Neural crest cell (in vitro differentiated cells): Measurements from ENCODE around the gene ZMYND15. TPM values are rescaled to one million over a fixed set of nuclear protein-coding genes. Genes with fewer than 3 reads are reported as not detected.

Experiments used
- DNase-seq: peaks from one replicate; pipeline ENCODE4 v3.0.0; 2021; ENCODE audit warnings: low read depth, mixed read lengths, low spot score
- H3K27ac Mint-ChIP-seq: one replicate; pipeline ENCODE4 v1.8.0; 2021; ENCODE audit warnings: mild to moderate bottlenecking, mixed read lengths; ENCODE audit not compliant: unreplicated experiment
- H3K27me3 Mint-ChIP-seq: 2 replicates; pipeline ENCODE4 v1.8.0; 2021; ENCODE audit warnings: low read depth, mild to moderate bottlenecking, mixed read lengths
- H3K36me3 Mint-ChIP-seq: 2 replicates; pipeline ENCODE4 v1.8.0; 2021; ENCODE audit warnings: low read depth, mild to moderate bottlenecking, mixed read lengths
- H3K4me1 Mint-ChIP-seq: 2 replicates; pipeline ENCODE4 v1.8.0; 2021; ENCODE audit warnings: mixed read lengths
- H3K4me3 Mint-ChIP-seq: one replicate; pipeline ENCODE4 v1.8.0; 2021; ENCODE audit warnings: mild to moderate bottlenecking, mixed read lengths
- H3K9me3 Mint-ChIP-seq: 2 replicates; pipeline ENCODE4 v1.8.0; 2021; ENCODE audit warnings: mixed read lengths
- total RNA-seq: library from RNA; stranded (reverse); gene quantifications from 2 replicates; pipeline ENCODE4 v1.2.1, GENCODE V29; 2021
- TF ChIP-seq, protein P1 (sequence below): fragments of 200-600 bp; sonication (generic); conservative IDR thresholded peaks from 2 replicates; pipeline ENCODE4 v1.5.0; 2021; ENCODE audit warnings: antibody characterized with exemption, mild to moderate bottlenecking

ZMYND15 gene
- total RNA-seq, 1 donor from 2014 or later = not detected

DNA sequence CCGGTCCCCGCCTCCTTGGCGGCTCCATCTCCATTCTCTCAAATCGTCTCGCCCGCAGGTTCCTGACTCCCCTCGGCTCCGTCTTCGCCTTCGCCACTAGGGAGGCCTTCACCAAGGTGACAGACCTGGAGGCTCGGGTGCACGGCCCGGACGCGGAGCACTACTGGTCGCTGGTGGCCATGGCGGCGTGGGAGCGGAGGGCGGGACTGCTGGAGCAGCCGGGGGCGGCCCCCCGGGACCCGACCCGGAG, 50.0 kb downstream of the ZMYND15 start:
- Mint-ChIP-seq H3K9me3 (no peaks in the 10 kb centered on the region), H3K4me1 (peaks cover 17% of the 10 kb centered on the region), H3K4me3 (peak overlapping the region; percentile 85), H3K27ac (no peak overlapping the region), H3K27me3 (peaks cover 39% of the 10 kb centered on the region), H3K36me3 (no peaks in the 10 kb centered on the region)
- DNase-seq = no peak
- TF ChIP-seq, protein P1, sequence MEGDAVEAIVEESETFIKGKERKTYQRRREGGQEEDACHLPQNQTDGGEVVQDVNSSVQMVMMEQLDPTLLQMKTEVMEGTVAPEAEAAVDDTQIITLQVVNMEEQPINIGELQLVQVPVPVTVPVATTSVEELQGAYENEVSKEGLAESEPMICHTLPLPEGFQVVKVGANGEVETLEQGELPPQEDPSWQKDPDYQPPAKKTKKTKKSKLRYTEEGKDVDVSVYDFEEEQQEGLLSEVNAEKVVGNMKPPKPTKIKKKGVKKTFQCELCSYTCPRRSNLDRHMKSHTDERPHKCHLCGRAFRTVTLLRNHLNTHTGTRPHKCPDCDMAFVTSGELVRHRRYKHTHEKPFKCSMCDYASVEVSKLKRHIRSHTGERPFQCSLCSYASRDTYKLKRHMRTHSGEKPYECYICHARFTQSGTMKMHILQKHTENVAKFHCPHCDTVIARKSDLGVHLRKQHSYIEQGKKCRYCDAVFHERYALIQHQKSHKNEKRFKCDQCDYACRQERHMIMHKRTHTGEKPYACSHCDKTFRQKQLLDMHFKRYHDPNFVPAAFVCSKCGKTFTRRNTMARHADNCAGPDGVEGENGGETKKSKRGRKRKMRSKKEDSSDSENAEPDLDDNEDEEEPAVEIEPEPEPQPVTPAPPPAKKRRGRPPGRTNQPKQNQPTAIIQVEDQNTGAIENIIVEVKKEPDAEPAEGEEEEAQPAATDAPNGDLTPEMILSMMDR = no peak

DNA sequence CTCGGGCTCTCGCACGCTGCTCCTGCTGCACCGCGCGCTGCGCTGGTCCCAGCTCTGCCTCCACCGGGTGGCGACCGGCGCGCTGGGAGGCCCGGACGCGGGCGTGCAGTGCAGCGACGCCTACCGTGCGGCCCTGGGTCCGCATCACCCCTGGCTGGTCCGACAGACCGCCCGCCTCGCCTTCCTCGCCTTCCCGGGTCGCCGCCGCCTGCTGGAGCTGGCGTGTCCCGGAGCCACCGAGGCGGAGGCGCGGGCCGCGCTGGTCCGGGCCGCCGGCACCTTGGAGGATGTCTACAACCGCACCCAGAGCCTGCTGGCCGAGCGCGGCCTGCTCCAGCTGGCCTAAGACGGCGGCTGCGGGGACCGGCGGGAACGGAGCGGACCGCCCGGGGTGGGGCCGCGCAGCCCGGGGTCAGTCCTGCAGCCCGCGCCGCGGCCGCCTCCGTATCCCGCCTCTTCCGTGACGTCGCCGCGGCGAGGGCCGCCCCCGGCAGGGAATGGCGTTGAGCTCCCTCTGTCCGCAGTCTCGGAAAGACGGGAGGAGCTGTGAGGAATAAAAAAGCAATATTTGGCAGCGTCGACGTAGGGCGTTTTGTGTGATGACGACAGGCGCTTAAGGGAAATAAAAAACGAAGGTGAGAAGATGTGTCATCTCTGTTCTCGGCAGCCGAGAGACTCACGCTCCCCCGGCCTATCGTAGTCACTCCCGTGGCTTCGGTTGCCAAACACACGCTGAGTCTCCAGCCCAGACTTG, 50.5 kb downstream of the ZMYND15 start:
- peak; percentile 81 for DNase-seq
- Mint-ChIP-seq H3K27ac (peak overlapping the region; percentile 76), H3K36me3 (no peaks in the 10 kb centered on the region), H3K4me1 (peaks cover 17% of the 10 kb centered on the region), H3K9me3 (no peaks in the 10 kb centered on the region), H3K4me3 (peak overlapping the region; percentile 74), H3K27me3 (peaks cover 39% of the 10 kb centered on the region)
- TF ChIP-seq, protein P1 = peak; percentile 79

GRCh38 chr17:4790705-4791088, 51.1 kb downstream of the ZMYND15 start:
- TF ChIP-seq, protein P1 = no peak
- Mint-ChIP-seq H3K4me3 (peak overlapping the region; percentile 74), H3K9me3 (no peaks in the 10 kb centered on the region), H3K27ac (no peak overlapping the region), H3K36me3 (no peaks in the 10 kb centered on the region), H3K27me3 (peaks cover 39% of the 10 kb centered on the region), H3K4me1 (peaks cover 18% of the 10 kb centered on the region)
- DNase-seq = no peak

GRCh38 chr17:4795168-4795567, 55.5 kb downstream of the ZMYND15 start:
- TF ChIP-seq, protein P1 = no peak
- H3K9me3 Mint-ChIP-seq = no peaks in the 10 kb centered on the region
- no peak overlapping the region for H3K27ac Mint-ChIP-seq
- H3K36me3 Mint-ChIP-seq = peaks cover 2% of the 10 kb centered on the region
- H3K4me3 Mint-ChIP-seq = peak overlapping the region; percentile 100
- peaks cover 19% of the 10 kb centered on the region for H3K4me1 Mint-ChIP-seq
- DNase-seq = no peak
- peaks cover 12% of the 10 kb centered on the region for H3K27me3 Mint-ChIP-seq

Other genes starting within 250 kb of the ZMYND15 start
- gene SPNS2, start 241.0 kb upstream of the ZMYND15 start, total RNA-seq = 3.8 and 4.3 TPM in 2 replicates
- 67.0 and 69.3 TPM in 2 replicates for gene MYBBP1A, start 184.4 kb upstream of the ZMYND15 start, total RNA-seq
- gene GGT6, start 179.3 kb upstream of the ZMYND15 start, total RNA-seq = not detected in 2 replicates
- gene SMTNL2, start 155.3 kb upstream of the ZMYND15 start, total RNA-seq = 1.1 and 1.4 TPM in 2 replicates
- gene ALOX15, start 98.2 kb upstream of the ZMYND15 start, total RNA-seq = 0.33 and 0.41 TPM in 2 replicates
- 102 and 107 TPM in 2 replicates for gene PELP1, start 35.7 kb upstream of the ZMYND15 start, total RNA-seq
- 66.7 and 73.4 TPM in 2 replicates for gene ARRB2, start 29.2 kb upstream of the ZMYND15 start, total RNA-seq
- gene MED11, start 8.4 kb upstream of the ZMYND15 start, total RNA-seq = 18.6 and 19.5 TPM in 2 replicates
- gene CXCL16, start 95 bp downstream of the ZMYND15 start, total RNA-seq = not detected in 2 replicates
- gene TM4SF5, start 32.1 kb downstream of the ZMYND15 start, total RNA-seq = not detected in 2 replicates
- 1.0 and 1.6 TPM in 2 replicates for gene VMO1, start 46.5 kb downstream of the ZMYND15 start, total RNA-seq
- not detected in 2 replicates for gene GLTPD2, start 49.1 kb downstream of the ZMYND15 start, total RNA-seq
- gene PSMB6, start 56.3 kb downstream of the ZMYND15 start, total RNA-seq = 174 and 181 TPM in 2 replicates
- 54.8 and 63.9 TPM in 2 replicates for gene PLD2, start 67.3 kb downstream of the ZMYND15 start, total RNA-seq
- 73.0 and 76.6 TPM in 2 replicates for gene MINK1, start 93.5 kb downstream of the ZMYND15 start, total RNA-seq
- 1.7 and 1.8 TPM in 2 replicates for gene C17orf107, start 159.7 kb downstream of the ZMYND15 start, total RNA-seq
- 0.21 TPM in 1 of 2 replicates, not detected in the other for gene CHRNE, start 163.3 kb downstream of the ZMYND15 start, total RNA-seq
- gene GP1BA, start 192.4 kb downstream of the ZMYND15 start, total RNA-seq = not detected in 2 replicates
- gene SLC25A11, start 200.2 kb downstream of the ZMYND15 start, total RNA-seq = 67.7 and 68.3 TPM in 2 replicates
- 90.4 and 93.2 TPM in 2 replicates for gene RNF167, start 200.4 kb downstream of the ZMYND15 start, total RNA-seq
- gene PFN1, start 208.7 kb downstream of the ZMYND15 start, total RNA-seq = 626 and 630 TPM in 2 replicates
- 9.1 and 10.6 TPM in 2 replicates for gene ENO3, start 211.3 kb downstream of the ZMYND15 start, total RNA-seq
- 76.9 and 78.9 TPM in 2 replicates for gene SPAG7, start 228.0 kb downstream of the ZMYND15 start, total RNA-seq
- gene CAMTA2, start 247.8 kb downstream of the ZMYND15 start, total RNA-seq = 12.5 and 17.4 TPM in 2 replicates